Mammary epithelial cell (primary cell): ENCODE results near the gene OXCT2.
"Not testable (repeated sequence)": the region's sequence is repeated elsewhere in the genome, so short reads cannot be mapped to it uniquely, and the experiment has no call there.

Experiments used
- CTCF ChIP-seq, 2 donors: IDR thresholded peaks in 1 of 2; conservative IDR thresholded peaks in 1 of 2; 2 replicates each; pipeline ENCODE4 v1.5.1; 2011 to 2012; ENCODE audit warnings: inconsistent platforms in 2 of 2, low read length in 2 of 2, mild to moderate bottlenecking in 2 of 2, control low read depth in 1 of 2, low read depth in 1 of 2; ENCODE audit not compliant: insufficient read depth in 1 of 2; ENCODE audit errors: extremely low read depth in 1 of 2
- EZH2 ChIP-seq: IDR thresholded peaks from 2 replicates; pipeline ENCODE4 v1.6.1; 2012; ENCODE audit warnings: low read length, inconsistent platforms, borderline replicate concordance

- TF ChIP-seq CTCF (conservative IDR thresholded peaks at IDR 0.05 in 1 of 2, IDR thresholded peaks at IDR 0.05 in 1 of 2; ENCODE audit: extremely low read depth in 1 of 2, insufficient read depth in 1 of 2, low read depth in 1 of 2, low read length in 2 of 2); EZH2: not testable (repeated sequence)
These were observed 4.7 kb upstream of the OXCT2 start for GRCh38 chr1:39775676-39776399.
